NAMALWA (cell line): ENCODE data around the gene RNH1.
A peak's percentile ranks its signal among the peaks of the same experiment; 100 is the strongest.
"Not testable (repeated sequence)": the region's sequence is repeated elsewhere in the genome, so short reads cannot be mapped to it uniquely, and the experiment has no call there.

Experiments used
- DNase-seq: peaks from one replicate; pipeline ENCODE4 v3.0.0-alpha.2; 2015; ENCODE audit warnings: low spot score

The RNH1 gene

DNA sequence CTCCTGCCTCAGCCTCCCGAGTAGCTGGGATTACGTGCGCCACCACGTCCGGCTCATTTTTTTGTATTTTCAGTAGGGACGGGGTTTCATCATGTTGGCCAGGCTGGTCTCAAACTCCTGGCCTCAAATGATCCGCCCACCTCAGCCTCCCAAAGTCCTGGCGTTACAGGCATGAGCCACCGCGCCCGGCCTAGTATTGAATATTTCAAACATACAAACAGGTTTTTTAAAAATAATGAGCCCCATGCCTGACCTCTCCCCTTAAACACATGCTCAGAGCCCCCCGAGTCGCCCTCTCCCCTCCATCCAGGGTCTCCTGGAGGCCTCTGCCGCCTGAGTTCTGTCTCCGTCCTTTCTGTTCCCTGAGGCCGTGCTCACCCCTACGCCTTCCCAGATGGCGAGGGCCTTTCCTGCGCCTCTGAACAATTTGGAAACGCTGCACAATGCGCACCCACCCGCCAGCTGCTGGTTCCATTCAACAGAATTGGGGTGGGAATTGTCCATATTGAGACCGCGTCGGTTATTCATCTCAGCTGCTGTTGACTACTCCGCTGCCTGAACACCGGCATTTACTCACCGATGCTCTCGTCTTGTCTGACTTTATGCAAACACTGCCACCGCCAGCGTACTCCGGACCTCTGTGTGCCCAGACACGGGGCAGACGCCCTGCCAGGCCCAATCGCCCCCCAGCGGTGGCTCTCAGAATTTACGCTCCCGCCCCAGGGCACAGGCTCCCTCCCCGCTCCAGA lies 13.6 kb upstream of the RNH1 start:
- no peak for DNase-seq

GRCh38 chr11:518463-519202 lies 11.6 kb upstream of the RNH1 start:
- peak; percentile 88 for DNase-seq

DNA sequence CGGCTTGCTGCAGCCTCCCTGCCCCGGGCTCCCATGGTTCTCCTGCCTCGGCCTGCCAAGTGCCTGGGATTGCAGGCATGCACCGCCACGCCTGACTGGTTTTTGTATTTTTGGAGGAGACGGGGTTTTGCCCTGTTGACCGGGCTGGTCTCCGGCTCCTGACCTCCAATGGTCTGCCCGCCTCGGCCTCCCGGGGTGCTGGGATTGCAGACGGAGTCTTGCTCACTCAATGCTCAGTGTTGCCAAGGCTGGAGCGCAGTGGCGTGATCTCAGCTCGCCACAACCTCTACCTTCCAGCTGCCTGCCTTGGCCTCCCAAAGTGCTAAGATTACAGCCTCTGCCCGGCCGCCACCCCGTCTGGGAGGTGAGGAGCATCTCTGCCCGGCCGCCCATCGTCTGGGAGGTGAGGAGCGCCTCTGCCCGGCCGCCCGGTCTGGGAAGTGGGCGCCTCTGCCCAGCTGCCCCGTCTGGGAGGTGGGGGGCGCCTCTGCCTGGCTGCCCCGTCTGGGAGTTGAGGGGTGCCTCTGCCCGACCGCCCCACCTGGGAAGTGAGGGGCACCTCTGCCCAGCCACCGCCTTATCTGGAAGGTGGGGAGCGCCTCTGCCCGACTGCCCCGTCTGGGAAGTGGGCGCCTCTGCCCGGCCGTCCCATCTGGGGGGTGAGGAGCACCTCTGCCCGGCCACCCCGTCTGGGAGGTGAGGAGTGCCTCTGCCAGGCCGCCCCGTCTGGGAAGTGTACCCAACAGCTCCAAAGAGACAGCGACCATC lies 10.1 kb upstream of the RNH1 start:
- DNase-seq, result not testable (repeated sequence)

GRCh38 chr11:516400-516799 lies 9.4 kb upstream of the RNH1 start:
- no peak for DNase-seq

- DNase-seq, result no peak
These were observed 8.1 kb upstream of the RNH1 start for GRCh38 chr11:515131-515530.

- DNase-seq, result no peak
These were observed 7.6 kb upstream of the RNH1 start for GRCh38 chr11:514606-515005.

DNA sequence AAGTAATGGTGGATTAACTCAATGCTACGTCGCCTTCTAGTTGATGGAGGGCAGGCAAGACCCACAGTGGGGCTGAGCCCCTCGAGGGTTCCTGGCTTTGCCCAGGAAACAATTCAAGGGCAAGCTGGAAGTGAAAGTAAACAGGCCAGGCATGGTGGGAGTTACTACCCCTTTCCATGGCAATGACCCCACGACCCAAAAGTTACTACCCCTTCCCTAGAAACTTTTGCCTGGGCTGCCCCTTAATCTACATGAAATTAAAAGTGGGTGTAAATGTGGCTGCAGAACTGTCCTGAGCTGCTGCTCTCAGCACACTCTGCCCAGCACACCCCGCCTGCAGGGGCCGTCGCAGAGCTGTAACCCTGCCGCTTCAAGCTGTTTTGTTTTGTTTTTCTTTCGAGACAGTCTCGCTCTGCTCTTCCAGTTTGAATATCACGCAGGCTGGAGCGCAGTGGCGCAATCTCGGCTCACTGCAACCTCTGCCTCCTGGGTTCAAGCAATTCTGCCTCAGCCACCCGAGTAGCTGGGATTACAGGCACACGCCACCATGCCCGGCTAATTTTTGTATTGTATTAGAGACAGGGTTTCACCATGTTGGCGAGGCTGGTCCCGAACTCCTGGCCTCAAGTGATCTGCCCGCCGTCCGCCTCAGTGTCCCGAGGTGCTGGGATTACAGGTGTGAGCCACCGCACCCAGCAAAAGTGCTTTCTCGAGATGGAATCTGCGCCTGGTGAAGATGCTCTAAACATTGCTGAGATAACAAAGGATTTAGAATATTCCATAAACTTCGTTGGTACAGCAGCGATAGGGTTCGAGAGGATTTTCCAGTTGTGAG lies 5.9 kb upstream of the RNH1 start:
- no peak for DNase-seq

DNA sequence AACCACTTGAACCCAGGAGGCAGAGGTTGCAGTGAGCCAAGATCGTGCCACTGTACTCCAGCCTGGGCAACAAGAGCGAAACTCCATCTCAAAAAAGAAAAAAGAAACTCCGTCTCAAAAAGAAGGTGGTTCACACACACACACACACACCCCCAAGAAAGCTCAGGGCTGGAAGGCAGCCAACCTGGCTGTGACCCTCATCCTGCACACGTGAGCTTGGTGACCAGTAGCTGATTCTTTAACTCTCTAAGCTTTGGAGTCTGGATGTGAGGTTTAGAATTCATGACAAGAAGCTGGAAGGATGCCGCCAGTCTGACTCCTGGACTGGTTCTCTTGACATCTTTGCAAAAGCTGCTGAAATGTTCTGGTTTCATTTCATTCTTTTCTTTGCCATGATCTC lies 1.9 kb upstream of the RNH1 start:
- no peak for DNase-seq

DNA sequence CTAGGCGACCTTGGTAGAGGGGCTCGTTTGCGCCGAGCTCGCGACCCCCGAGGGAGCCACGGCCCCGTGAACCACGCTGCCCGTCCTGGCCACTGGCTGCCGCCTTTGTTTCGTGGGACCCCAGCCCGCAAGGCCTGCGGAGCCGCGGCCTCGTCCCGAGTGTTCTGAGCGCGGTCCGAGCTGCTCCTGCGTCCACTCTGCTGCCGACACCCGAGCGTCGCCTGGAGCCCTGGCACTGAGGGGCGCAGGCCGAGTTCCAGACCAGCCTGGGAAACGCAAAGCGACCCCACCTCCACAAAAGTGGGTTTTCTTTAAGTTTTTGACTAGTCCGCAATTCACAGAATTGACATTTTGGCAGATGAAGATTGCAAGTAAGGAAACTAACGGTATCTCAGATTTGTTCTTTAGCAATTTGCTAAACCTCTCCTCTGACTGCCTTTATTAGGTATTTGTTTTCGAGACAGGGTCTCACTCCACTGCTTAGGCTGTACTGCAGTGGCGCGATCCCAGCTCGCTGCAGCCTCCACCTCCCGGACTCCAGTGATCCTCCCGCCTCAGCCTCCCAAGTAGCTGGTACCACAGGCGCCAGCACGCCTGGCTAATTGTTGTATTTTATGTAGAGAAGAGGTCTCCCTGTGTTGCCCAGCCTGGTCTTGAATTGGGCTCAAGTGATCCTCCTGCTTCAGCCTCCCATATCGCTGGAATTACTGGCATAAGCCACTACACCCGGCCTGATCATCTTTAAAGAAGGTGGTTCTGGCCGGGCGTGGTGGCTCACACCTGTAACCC lies 879 bp upstream of the RNH1 start:
- DNase-seq, result no peak

DNA sequence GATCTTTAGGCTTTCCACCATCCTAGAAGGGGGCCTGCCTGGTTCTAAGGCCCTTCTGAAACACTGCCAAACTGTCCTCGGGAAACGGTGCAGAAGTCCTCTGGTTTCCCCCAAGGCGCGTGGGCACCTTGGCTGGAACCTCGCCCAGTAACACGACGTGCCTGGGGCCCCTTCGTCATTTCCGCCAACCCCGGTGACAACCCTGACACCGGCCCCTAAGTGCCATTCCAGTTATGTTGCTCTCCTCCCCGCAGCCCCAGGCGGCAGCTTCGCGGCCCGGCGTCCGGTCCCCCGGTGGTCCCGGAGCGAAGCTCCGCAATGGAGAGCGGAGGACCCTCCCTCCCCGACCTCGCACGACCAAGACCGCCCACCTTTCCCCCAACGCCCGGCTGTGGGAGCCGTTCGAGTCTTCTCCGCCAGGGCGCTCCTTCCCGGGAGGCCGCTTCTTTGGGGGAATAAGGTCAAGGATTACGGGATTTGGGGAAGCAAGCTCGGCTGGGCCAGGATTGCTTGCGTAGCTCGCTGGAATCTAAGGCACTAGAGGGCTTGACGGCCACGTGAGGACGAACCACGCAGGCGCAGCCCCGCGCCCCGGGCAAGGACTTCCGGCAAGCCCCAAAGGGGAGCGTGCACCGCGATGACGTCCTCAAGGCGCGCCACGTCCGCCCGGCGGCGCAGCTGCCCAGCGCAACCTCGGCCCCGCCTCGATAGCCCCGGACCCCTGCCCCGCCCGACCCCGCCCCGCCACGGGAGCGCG lies 626 bp downstream of the RNH1 start:
- DNase-seq, result peak; percentile 96

DNA sequence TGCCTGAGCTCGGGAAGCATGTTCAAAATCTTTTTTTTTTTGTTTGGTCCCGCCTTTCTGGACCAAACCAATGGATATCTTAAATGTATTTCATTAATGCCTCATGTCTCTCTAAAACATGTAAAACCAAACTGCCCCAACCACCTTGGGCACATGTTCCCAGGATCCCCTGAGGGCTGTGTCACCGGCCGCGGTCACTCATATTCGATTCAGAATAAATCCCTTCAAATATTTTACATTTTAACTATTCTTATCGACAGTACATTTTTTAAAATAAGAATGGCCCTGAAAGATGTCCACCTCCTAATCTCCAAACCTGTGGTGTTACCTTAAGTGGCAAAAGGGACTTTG lies 2.1 kb downstream of the RNH1 start:
- no peak for DNase-seq

GRCh38 chr11:504053-504993 lies 2.7 kb downstream of the RNH1 start:
- DNase-seq, result no peak

GRCh38 chr11:503179-503981 lies 3.7 kb downstream of the RNH1 start:
- DNase-seq, result no peak

- no peak for DNase-seq
These were observed 4.5 kb downstream of the RNH1 start for GRCh38 chr11:502288-503178.

- DNase-seq, result no peak
These were observed 5.3 kb downstream of the RNH1 start for GRCh38 chr11:501683-502287.

GRCh38 chr11:501001-501682 lies 5.9 kb downstream of the RNH1 start:
- no peak for DNase-seq
